GM23338 (cell line): ENCODE results near the gene AMER1.

ENCODE experiments used
- CREB1 ChIP-seq: fragments of 250-450 bp; sonication (Bioruptor Pico); IDR thresholded peaks from 2 replicates; pipeline ENCODE4 v1.5.0; 2020; ENCODE audit warnings: low read depth, mild to moderate bottlenecking, moderate library complexity
- EZH2 ChIP-seq: fragments of 200-600 bp; sonication (generic); IDR thresholded peaks from one replicate; pipeline ENCODE4 v1.8.0; 2017; ENCODE audit warnings: antibody characterized with exemption, mild to moderate bottlenecking, low read depth; ENCODE audit not compliant: unreplicated experiment
- EZH2phosphoT487 ChIP-seq: fragments of 200-600 bp; sonication (generic); IDR thresholded peaks from one replicate; pipeline ENCODE4 v1.8.1; 2018; ENCODE audit warnings: antibody characterized with exemption; ENCODE audit not compliant: unreplicated experiment
- JUNB ChIP-seq: IDR thresholded peaks from one replicate; pipeline ENCODE4 v1.6.1; 2016; ENCODE audit warnings: antibody characterized with exemption; ENCODE audit not compliant: unreplicated experiment
- NANOG ChIP-seq: IDR thresholded peaks from 2 replicates; pipeline ENCODE4 v1.6.1; 2016; ENCODE audit warnings: antibody characterized with exemption, borderline replicate concordance
- POLR2AphosphoS5 ChIP-seq: IDR thresholded peaks from 2 replicates; pipeline ENCODE4 v1.6.1; 2016; ENCODE audit warnings: antibody characterized with exemption, low read depth
- REST ChIP-seq: IDR thresholded peaks from one replicate; pipeline ENCODE4 v1.6.1; 2018; ENCODE audit warnings: antibody characterized with exemption; ENCODE audit not compliant: unreplicated experiment
- STAT1 ChIP-seq: IDR thresholded peaks from one replicate; pipeline ENCODE4 v1.6.1; 2016; ENCODE audit warnings: antibody characterized with exemption; ENCODE audit not compliant: unreplicated experiment
- ZNF331 ChIP-seq: fragments of 250-450 bp; sonication (Bioruptor Pico); IDR thresholded peaks from 2 replicates; pipeline ENCODE4 v1.5.0; 2020; ENCODE audit warnings: low read depth, mild to moderate bottlenecking, moderate library complexity
- TF ChIP-seq, protein P1 (sequence below), 2 experiments: fragments of 200-600 bp in 1 of 2; sonication (generic) in 1 of 2; conservative IDR thresholded peaks; 2 replicates each; pipeline versions ENCODE4 v1.5.1 to v1.6.1; 2016 to 2017; ENCODE audit warnings: antibody characterized with exemption in 2 of 2, low read depth in 2 of 2, mild to moderate bottlenecking in 2 of 2, moderate library complexity in 1 of 2

GRCh38 chrX:64202808-64203325 lies 2.6 kb downstream of the AMER1 start:
- TF ChIP-seq, protein P1, sequence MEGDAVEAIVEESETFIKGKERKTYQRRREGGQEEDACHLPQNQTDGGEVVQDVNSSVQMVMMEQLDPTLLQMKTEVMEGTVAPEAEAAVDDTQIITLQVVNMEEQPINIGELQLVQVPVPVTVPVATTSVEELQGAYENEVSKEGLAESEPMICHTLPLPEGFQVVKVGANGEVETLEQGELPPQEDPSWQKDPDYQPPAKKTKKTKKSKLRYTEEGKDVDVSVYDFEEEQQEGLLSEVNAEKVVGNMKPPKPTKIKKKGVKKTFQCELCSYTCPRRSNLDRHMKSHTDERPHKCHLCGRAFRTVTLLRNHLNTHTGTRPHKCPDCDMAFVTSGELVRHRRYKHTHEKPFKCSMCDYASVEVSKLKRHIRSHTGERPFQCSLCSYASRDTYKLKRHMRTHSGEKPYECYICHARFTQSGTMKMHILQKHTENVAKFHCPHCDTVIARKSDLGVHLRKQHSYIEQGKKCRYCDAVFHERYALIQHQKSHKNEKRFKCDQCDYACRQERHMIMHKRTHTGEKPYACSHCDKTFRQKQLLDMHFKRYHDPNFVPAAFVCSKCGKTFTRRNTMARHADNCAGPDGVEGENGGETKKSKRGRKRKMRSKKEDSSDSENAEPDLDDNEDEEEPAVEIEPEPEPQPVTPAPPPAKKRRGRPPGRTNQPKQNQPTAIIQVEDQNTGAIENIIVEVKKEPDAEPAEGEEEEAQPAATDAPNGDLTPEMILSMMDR (conservative IDR thresholded peaks at IDR 0.05; ENCODE audit: low read depth in 2 of 2) = no peak
- no peak for TF ChIP-seq EZH2
- no peak for TF ChIP-seq EZH2phosphoT487
- TF ChIP-seq REST = no peak
- no peak for TF ChIP-seq NANOG
- TF ChIP-seq POLR2AphosphoS5 = no peak
- TF ChIP-seq JUNB = no peak
- no peak for TF ChIP-seq CREB1
- TF ChIP-seq STAT1 = no peak
- no peak for TF ChIP-seq ZNF331
